Fibroblast of pulmonary artery (primary cell): ENCODE measurements around the gene HBE1.

Experiments used
- DNase-seq: peaks from one replicate; pipeline ENCODE4 v3.0.0-alpha.2; 2010; ENCODE audit warnings: low read depth
- H3K4me3 ChIP-seq: replicated peaks from 2 replicates; pipeline ENCODE4 v1.5.1; 2011; ENCODE audit warnings: low read depth, mild to moderate bottlenecking, control low read depth, low read length, moderate library complexity
- CTCF ChIP-seq: IDR thresholded peaks from 2 replicates; pipeline ENCODE4 v1.5.1; 2011; ENCODE audit warnings: mild to moderate bottlenecking, control low read depth, low read length, inconsistent platforms; ENCODE audit errors: missing control alignments

Gene HBE1

DNA sequence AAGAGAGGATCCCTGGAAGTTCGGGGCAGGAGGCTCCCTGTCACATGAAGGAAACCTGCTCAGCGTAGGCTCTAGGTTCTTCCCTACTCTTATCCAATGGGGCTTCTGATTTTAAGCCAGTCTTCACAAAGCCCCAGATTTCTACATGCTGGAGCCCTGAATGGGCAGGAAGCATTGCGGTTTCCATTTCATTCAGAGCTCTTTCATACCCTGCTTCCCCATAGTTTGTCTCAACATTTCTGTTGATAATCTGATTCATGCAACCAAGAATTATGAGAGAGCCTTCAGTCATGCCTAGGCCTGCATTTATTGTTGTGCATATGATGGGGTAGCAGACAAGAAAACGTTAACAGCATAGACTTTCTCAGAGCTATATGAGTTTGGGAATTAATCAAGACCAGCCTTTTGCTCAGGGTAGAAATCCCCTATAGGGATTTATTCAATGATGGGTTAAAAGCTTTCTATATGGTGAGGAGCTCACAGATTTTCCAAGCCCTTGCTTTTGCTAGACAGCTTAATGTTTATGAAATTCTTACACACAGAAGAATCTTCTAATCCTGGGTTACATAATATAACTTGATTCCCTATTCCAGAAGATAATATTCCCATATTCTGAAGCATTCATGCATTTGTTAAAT is 16.1 kb upstream of the HBE1 start:
- H3K4me3 ChIP-seq = no peak overlapping the region
- no peak for TF ChIP-seq CTCF
- no peak for DNase-seq

DNA sequence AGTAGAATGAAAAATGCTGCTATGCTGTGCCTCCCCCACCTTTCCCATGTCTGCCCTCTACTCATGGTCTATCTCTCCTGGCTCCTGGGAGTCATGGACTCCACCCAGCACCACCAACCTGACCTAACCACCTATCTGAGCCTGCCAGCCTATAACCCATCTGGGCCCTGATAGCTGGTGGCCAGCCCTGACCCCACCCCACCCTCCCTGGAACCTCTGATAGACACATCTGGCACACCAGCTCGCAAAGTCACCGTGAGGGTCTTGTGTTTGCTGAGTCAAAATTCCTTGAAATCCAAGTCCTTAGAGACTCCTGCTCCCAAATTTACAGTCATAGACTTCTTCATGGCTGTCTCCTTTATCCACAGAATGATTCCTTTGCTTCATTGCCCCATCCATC is 14.9 kb upstream of the HBE1 start:
- no peak overlapping the region for H3K4me3 ChIP-seq
- no peak for TF ChIP-seq CTCF
- DNase-seq = no peak

- H3K4me3 ChIP-seq = no peak overlapping the region
- no peak for TF ChIP-seq CTCF
- no peak for DNase-seq
Observed at GRCh38 chr11:5283882-5284281, 14.1 kb upstream of the HBE1 start.

GRCh38 chr11:5283086-5283485 is 13.3 kb upstream of the HBE1 start:
- no peak for DNase-seq
- no peak overlapping the region for H3K4me3 ChIP-seq
- TF ChIP-seq CTCF = no peak

GRCh38 chr11:5282628-5283027 is 12.9 kb upstream of the HBE1 start:
- H3K4me3 ChIP-seq = no peak overlapping the region
- TF ChIP-seq CTCF = no peak
- no peak for DNase-seq

DNA sequence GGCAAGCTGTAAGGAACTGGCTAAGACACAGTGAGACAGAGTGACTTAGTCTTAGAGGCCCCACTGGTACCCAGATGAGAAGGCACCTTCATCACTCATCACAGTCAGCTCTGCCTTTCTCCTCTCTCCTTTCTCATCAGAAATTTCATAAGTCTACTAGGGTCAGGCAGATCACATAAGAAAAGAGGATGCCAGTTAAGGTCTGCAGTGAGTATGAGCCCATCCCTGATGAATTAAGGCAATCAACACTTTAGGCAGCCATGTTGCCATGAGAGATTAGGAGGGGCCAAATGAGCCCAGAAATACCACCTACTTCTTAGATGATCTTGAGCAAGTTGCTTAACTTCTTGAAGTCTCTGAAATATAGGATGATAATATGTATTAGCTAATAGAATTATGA is 11.9 kb upstream of the HBE1 start:
- H3K4me3 ChIP-seq = no peak overlapping the region
- no peak for TF ChIP-seq CTCF
- DNase-seq = no peak

- no peak overlapping the region for H3K4me3 ChIP-seq
- DNase-seq = peak; percentile 98
- TF ChIP-seq CTCF = no peak
Observed at GRCh38 chr11:5280582-5281102, 10.9 kb upstream of the HBE1 start.
